ENCODE results near the gene ZDHHC11.

Gene ZDHHC11

GRCh38 chr5:746258-746761 is 104.5 kb downstream of the ZDHHC11 start:
- no peak for DNase-seq (ENCODE audit: insufficient read length, low spot score)
- no peak for TF ChIP-seq POLR2A (IDR thresholded peaks at IDR 0.05; ENCODE audit: low read depth, low read length)
- FAIRE-seq: no peak

All from H54 (cell line).